HepG2 (cell line): Measurements from ENCODE around the gene MYL12B. TPM values are rescaled to one million over a fixed set of nuclear protein-coding genes. Genes with fewer than 3 reads are reported as not detected.

Source experiments
- ARNT2 ChIP-seq: sonication (generic); formaldehyde crosslinking; IDR thresholded peaks from 2 replicates; pipeline ENCODE4 v1.8.0; 2022; ENCODE audit warnings: mild to moderate bottlenecking, low read depth, missing genetic modification reagents, moderate library complexity
- BHLHE40 ChIP-seq: IDR thresholded peaks from 2 replicates; pipeline ENCODE4 v1.6.1; 2011; ENCODE audit warnings: low read length, improper control_type of control experiment
- GABPB1 ChIP-seq: IDR thresholded peaks from 2 replicates; pipeline ENCODE4 v1.6.1; 2016; ENCODE audit warnings: mild to moderate bottlenecking, missing genetic modification reagents, moderate library complexity, missing compliant biosample characterization
- GTF3A ChIP-seq: sonication (generic); formaldehyde crosslinking; conservative IDR thresholded peaks from 2 replicates; pipeline ENCODE4 v1.4.0; 2020; ENCODE audit warnings: mild to moderate bottlenecking, missing genetic modification reagents
- SMAD9 ChIP-seq: sonication (generic); formaldehyde crosslinking; IDR thresholded peaks from 2 replicates; pipeline ENCODE4 v1.5.1; 2020; ENCODE audit warnings: mild to moderate bottlenecking, missing genetic modification reagents
- ZNF296 ChIP-seq: sonication (generic); formaldehyde crosslinking; conservative IDR thresholded peaks from 2 replicates; pipeline ENCODE4 v1.5.0; 2020; ENCODE audit warnings: mild to moderate bottlenecking, missing genetic modification reagents
- ZNF747 ChIP-seq: sonication (generic); formaldehyde crosslinking; IDR thresholded peaks from 2 replicates; pipeline ENCODE4 v1.8.1; 2023; ENCODE audit warnings: missing genetic modification reagents, mild to moderate bottlenecking, borderline replicate concordance
- polyA plus RNA-seq, 8 experiments: library from polyadenylated mRNA; depleted of rRNA in 3 of 8; stranded (reverse) in 7 of 8; unstranded in 1 of 8; fragments of >200 nt; fragmentation: Illumina TruSeq in 4 of 8; extraction: Trizol in 4 of 8; gene quantifications; 2 replicates each; pipeline versions ENCODE4 v1.2.1 to v1.2.3, GENCODE V29; 2011 to 2016; ENCODE audit warnings: low read depth in 4 of 8, missing spikeins in 1 of 8, mixed read lengths in 1 of 8; ENCODE audit not compliant: insufficient read depth in 1 of 8
- total RNA-seq, 5 experiments: library from RNA; depleted of rRNA; stranded (reverse); fragments of >200 nt; fragmentation: Illumina TruSeq; extraction: Trizol; gene quantifications; 2 replicates each; pipeline ENCODE4 v1.2.3, GENCODE V29; 2016; ENCODE audit warnings: low read depth in 1 of 5
- TF ChIP-seq, protein P1 (sequence below): sonication (generic); formaldehyde crosslinking; IDR thresholded peaks from 2 replicates; pipeline ENCODE4 v1.4.0; 2020; ENCODE audit warnings: missing genetic modification reagents
- TF ChIP-seq, protein P2 (sequence below): sonication (generic); formaldehyde crosslinking; IDR thresholded peaks from 2 replicates; pipeline ENCODE4 v1.5.0; 2020; ENCODE audit warnings: mild to moderate bottlenecking, missing genetic modification reagents
- TF ChIP-seq, protein P3 (sequence below): sonication (generic); formaldehyde crosslinking; IDR thresholded peaks from 2 replicates; pipeline ENCODE4 v1.8.0; 2022; ENCODE audit warnings: missing genetic modification reagents, mild to moderate bottlenecking, moderate library complexity, borderline replicate concordance
- TF ChIP-seq, protein P4 (sequence below): sonication (generic); formaldehyde crosslinking; IDR thresholded peaks from 2 replicates; pipeline ENCODE4 v1.4.0; 2020; ENCODE audit warnings: missing genetic modification reagents
- TF ChIP-seq, protein P5 (sequence below): sonication (generic); formaldehyde crosslinking; IDR thresholded peaks from 2 replicates; pipeline ENCODE4 v1.4.0; 2020; ENCODE audit warnings: missing genetic modification reagents

The MYL12B gene
- total and polyA plus RNA-seq, 2 of the 13 experiments (the other 11 are each of a cell fraction or from before 2014, with no cell fraction given): 265 to 340 TPM

DNA sequence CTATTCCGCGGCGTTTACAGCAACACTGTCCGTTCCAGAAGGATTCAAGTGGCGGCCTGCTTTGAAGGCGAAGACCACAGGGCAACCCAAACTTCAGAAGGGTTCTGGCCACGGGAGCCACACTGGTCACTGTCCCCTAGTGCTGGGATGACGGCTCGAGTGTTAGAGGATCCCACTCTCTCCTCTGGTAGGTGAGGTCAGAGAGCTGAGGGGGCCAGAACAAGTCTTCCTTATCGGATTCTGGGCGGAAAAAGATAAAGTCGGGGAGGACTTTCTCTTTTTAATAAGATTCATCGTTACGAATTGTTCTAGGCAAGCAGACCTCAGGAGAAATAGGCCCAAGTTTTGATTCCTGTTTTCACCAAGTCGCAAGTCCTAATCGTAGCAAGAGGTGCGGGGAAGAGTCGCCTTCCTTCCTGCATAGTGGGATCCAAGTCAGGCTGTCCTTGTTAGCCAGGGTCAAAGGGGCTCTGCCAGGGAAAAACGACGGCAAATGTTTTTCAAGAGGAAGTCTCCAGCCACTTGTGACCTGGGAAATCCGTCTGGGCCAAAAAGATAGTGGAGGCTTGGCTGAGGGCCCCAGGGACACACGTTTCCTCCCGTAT is 15.2 kb upstream of the MYL12B start (continued):
- TF ChIP-seq, protein P1, sequence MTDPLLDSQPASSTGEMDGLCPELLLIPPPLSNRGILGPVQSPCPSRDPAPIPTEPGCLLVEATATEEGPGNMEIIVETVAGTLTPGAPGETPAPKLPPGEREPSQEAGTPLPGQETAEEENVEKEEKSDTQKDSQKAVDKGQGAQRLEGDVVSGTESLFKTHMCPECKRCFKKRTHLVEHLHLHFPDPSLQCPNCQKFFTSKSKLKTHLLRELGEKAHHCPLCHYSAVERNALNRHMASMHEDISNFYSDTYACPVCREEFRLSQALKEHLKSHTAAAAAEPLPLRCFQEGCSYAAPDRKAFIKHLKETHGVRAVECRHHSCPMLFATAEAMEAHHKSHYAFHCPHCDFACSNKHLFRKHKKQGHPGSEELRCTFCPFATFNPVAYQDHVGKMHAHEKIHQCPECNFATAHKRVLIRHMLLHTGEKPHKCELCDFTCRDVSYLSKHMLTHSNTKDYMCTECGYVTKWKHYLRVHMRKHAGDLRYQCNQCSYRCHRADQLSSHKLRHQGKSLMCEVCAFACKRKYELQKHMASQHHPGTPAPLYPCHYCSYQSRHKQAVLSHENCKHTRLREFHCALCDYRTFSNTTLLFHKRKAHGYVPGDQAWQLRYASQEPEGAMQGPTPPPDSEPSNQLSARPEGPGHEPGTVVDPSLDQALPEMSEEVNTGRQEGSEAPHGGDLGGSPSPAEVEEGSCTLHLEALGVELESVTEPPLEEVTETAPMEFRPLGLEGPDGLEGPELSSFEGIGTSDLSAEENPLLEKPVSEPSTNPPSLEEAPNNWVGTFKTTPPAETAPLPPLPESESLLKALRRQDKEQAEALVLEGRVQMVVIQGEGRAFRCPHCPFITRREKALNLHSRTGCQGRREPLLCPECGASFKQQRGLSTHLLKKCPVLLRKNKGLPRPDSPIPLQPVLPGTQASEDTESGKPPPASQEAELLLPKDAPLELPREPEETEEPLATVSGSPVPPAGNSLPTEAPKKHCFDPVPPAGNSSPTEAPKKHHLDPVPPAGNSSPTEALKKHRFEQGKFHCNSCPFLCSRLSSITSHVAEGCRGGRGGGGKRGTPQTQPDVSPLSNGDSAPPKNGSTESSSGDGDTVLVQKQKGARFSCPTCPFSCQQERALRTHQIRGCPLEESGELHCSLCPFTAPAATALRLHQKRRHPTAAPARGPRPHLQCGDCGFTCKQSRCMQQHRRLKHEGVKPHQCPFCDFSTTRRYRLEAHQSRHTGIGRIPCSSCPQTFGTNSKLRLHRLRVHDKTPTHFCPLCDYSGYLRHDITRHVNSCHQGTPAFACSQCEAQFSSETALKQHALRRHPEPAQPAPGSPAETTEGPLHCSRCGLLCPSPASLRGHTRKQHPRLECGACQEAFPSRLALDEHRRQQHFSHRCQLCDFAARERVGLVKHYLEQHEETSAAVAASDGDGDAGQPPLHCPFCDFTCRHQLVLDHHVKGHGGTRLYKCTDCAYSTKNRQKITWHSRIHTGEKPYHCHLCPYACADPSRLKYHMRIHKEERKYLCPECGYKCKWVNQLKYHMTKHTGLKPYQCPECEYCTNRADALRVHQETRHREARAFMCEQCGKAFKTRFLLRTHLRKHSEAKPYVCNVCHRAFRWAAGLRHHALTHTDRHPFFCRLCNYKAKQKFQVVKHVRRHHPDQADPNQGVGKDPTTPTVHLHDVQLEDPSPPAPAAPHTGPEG (CRISPR knock-in tag): 0 out of 2 replicates have a peak, but pooled peaks have one; percentile 26
- TF ChIP-seq GTF3A (CRISPR knock-in tag): no peak
- no peak for TF ChIP-seq GABPB1 (CRISPR knock-in tag)
- TF ChIP-seq, protein P2, sequence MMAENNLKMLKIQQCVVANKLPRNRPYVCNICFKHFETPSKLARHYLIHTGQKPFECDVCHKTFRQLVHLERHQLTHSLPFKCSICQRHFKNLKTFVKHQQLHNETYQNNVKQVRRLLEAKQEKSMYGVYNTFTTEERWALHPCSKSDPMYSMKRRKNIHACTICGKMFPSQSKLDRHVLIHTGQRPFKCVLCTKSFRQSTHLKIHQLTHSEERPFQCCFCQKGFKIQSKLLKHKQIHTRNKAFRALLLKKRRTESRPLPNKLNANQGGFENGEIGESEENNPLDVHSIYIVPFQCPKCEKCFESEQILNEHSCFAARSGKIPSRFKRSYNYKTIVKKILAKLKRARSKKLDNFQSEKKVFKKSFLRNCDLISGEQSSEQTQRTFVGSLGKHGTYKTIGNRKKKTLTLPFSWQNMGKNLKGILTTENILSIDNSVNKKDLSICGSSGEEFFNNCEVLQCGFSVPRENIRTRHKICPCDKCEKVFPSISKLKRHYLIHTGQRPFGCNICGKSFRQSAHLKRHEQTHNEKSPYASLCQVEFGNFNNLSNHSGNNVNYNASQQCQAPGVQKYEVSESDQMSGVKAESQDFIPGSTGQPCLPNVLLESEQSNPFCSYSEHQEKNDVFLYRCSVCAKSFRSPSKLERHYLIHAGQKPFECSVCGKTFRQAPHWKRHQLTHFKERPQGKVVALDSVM (CRISPR knock-in tag): peak; percentile 9; the same call in 1 of the 2 replicates
- TF ChIP-seq, protein P3, sequence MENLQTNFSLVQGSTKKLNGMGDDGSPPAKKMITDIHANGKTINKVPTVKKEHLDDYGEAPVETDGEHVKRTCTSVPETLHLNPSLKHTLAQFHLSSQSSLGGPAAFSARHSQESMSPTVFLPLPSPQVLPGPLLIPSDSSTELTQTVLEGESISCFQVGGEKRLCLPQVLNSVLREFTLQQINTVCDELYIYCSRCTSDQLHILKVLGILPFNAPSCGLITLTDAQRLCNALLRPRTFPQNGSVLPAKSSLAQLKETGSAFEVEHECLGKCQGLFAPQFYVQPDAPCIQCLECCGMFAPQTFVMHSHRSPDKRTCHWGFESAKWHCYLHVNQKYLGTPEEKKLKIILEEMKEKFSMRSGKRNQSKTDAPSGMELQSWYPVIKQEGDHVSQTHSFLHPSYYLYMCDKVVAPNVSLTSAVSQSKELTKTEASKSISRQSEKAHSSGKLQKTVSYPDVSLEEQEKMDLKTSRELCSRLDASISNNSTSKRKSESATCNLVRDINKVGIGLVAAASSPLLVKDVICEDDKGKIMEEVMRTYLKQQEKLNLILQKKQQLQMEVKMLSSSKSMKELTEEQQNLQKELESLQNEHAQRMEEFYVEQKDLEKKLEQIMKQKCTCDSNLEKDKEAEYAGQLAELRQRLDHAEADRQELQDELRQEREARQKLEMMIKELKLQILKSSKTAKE (CRISPR knock-in tag): peak; percentile 27; the same call in 1 of the 2 replicates
- TF ChIP-seq, protein P4, sequence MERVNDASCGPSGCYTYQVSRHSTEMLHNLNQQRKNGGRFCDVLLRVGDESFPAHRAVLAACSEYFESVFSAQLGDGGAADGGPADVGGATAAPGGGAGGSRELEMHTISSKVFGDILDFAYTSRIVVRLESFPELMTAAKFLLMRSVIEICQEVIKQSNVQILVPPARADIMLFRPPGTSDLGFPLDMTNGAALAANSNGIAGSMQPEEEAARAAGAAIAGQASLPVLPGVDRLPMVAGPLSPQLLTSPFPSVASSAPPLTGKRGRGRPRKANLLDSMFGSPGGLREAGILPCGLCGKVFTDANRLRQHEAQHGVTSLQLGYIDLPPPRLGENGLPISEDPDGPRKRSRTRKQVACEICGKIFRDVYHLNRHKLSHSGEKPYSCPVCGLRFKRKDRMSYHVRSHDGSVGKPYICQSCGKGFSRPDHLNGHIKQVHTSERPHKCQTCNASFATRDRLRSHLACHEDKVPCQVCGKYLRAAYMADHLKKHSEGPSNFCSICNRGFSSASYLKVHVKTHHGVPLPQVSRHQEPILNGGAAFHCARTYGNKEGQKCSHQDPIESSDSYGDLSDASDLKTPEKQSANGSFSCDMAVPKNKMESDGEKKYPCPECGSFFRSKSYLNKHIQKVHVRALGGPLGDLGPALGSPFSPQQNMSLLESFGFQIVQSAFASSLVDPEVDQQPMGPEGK (CRISPR knock-in tag): 0 out of 2 replicates have a peak, but pooled peaks have one; percentile 41
- peak; percentile 40; the same call in 1 of the 2 replicates for TF ChIP-seq ZNF747
- TF ChIP-seq ZNF296 (CRISPR knock-in tag): no peak
- no peak for TF ChIP-seq SMAD9 (CRISPR knock-in tag)
- no peak for TF ChIP-seq BHLHE40
- TF ChIP-seq, protein P5, sequence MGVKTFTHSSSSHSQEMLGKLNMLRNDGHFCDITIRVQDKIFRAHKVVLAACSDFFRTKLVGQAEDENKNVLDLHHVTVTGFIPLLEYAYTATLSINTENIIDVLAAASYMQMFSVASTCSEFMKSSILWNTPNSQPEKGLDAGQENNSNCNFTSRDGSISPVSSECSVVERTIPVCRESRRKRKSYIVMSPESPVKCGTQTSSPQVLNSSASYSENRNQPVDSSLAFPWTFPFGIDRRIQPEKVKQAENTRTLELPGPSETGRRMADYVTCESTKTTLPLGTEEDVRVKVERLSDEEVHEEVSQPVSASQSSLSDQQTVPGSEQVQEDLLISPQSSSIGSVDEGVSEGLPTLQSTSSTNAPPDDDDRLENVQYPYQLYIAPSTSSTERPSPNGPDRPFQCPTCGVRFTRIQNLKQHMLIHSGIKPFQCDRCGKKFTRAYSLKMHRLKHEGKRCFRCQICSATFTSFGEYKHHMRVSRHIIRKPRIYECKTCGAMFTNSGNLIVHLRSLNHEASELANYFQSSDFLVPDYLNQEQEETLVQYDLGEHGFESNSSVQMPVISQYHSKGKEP: no peak
- TF ChIP-seq ARNT2: peak; percentile 61; the same call in 1 of the 2 replicates
